Cardiac muscle cell (in vitro differentiated cells and primary cell): ENCODE results near the gene PTPRD. TPM values are rescaled to one million over a fixed set of nuclear protein-coding genes. Genes with fewer than 3 reads are reported as not detected.
A peak's percentile ranks its signal among the peaks of the same experiment; 100 is the strongest.

Experiments used
- DNase-seq, 2 donors: peaks; one replicate each; pipeline versions ENCODE4 v3.0.0 to v3.0.0-alpha.2; 2010 to 2017; ENCODE audit warnings: low read depth in 1 of 2, low spot score in 1 of 2
- H3K27ac ChIP-seq: fragments of 200-600 bp; sonication (generic); 2 replicates; pipeline ENCODE4 v1.5.1; 2016
- H3K27me3 ChIP-seq: fragments of 200-600 bp; sonication (generic); 2 replicates; pipeline ENCODE4 v1.6.0; 2016; ENCODE audit warnings: control low read depth
- H3K36me3 ChIP-seq: fragments of 200-600 bp; sonication (generic); 2 replicates; pipeline ENCODE4 v1.5.1; 2016; ENCODE audit warnings: control low read depth
- H3K4me1 ChIP-seq: fragments of 200-600 bp; sonication (generic); 2 replicates; pipeline ENCODE4 v1.8.1; 2017; ENCODE audit warnings: low read depth, mild to moderate bottlenecking, mixed run types
- H3K4me3 ChIP-seq: fragments of 200-600 bp; sonication (generic); 2 replicates; pipeline ENCODE4 v1.5.1; 2016; ENCODE audit warnings: mild to moderate bottlenecking
- H3K9me3 ChIP-seq: fragments of 200-600 bp; sonication (generic); 2 replicates; pipeline ENCODE4 v1.5.1; 2017; ENCODE audit warnings: low read depth, mild to moderate bottlenecking, control low read depth
- CTCF ChIP-seq: IDR thresholded peaks from 2 replicates; pipeline ENCODE4 v1.5.1; 2012; ENCODE audit warnings: low read depth, mild to moderate bottlenecking, low read length
- polyA plus RNA-seq: library from polyadenylated mRNA; unstranded; fragments of >200 nt; fragmentation: Nextera tagmentation; extraction: Ambion mirVana; gene quantifications from 2 replicates; pipeline ENCODE4 v1.2.1, GENCODE V29; 2016
- total RNA-seq: library from RNA; depleted of rRNA; stranded (reverse); fragments of >200 nt; gene quantifications from 2 replicates; pipeline ENCODE4 v1.2.3, GENCODE V29; 2016

The PTPRD gene
- total and polyA plus RNA-seq, 2 experiments from 2014 or later, result 37.0 to 287 TPM

GRCh38 chr9:10148796-10149195, 464.0 kb downstream of the PTPRD start:
- no peak for DNase-seq
- no peaks in the 10 kb centered on the region for H3K36me3 ChIP-seq
- no peak overlapping the region for H3K27ac ChIP-seq
- no peaks in the 10 kb centered on the region for H3K27me3 ChIP-seq
- H3K4me1 ChIP-seq, result peaks cover 13% of the 10 kb centered on the region
- TF ChIP-seq CTCF, result no peak
- H3K4me3 ChIP-seq, result no peak overlapping the region
- H3K9me3 ChIP-seq, result no peaks in the 10 kb centered on the region

DNA sequence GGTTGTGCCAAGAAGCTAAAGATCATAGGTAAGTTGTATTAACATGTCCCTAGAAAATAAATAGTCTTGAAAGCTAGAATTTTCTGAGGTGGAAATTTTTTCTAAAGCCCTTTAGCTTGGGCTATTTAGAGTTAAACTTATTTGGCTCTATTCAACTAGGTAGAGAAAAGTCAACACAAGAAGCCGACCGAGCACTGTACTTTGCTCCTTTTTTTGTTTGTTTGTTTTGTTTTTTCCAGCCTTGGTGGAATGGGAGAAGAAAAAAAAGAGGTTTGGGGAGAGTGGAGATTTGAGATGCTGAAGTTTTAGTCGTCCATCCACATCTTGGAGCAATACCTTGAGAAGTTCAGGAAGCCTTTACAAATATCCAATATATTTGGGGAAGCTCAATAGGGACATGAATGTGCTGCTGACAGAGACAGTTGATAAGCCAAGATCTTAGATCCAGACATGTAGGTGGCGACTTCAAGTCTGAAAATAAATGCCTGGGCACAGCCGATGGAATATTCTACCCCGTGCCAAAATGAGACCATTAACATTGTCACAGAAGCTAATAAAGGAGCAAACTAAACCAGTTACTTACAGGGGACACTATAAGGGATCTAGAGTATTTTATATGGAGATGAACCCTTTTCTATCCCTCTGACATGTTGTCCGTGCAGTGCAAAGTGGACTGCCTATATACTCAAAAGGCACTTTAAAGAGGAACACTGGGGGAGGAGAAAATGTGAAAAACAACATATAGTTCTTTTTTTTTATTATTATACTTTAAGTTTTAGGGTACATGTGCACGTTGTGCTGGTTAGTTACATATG, 466.1 kb downstream of the PTPRD start:
- H3K9me3 ChIP-seq, result no peaks in the 10 kb centered on the region
- no peak overlapping the region for H3K27ac ChIP-seq
- H3K4me1 ChIP-seq, result peaks cover 17% of the 10 kb centered on the region
- TF ChIP-seq CTCF, result no peak
- no peak for DNase-seq
- H3K36me3 ChIP-seq, result no peaks in the 10 kb centered on the region
- no peak overlapping the region for H3K4me3 ChIP-seq
- no peaks in the 10 kb centered on the region for H3K27me3 ChIP-seq

- H3K27ac ChIP-seq, result peak overlapping the region; percentile 74
- peaks cover 17% of the 10 kb centered on the region for H3K4me1 ChIP-seq
- H3K36me3 ChIP-seq, result no peaks in the 10 kb centered on the region
- H3K27me3 ChIP-seq, result no peaks in the 10 kb centered on the region
- peak in 1 of 2 donors; percentile 68 for DNase-seq
- no peak for TF ChIP-seq CTCF
- H3K4me3 ChIP-seq, result no peak overlapping the region
- H3K9me3 ChIP-seq, result no peaks in the 10 kb centered on the region
Observed at GRCh38 chr9:10144355-10144754, 468.4 kb downstream of the PTPRD start.

GRCh38 chr9:10135553-10135952, 477.2 kb downstream of the PTPRD start:
- Histone ChIP-seq H3K4me1 (peaks cover 5% of the 10 kb centered on the region), H3K9me3 (no peaks in the 10 kb centered on the region), H3K36me3 (no peaks in the 10 kb centered on the region), H3K27me3 (no peaks in the 10 kb centered on the region), H3K27ac (no peak overlapping the region), H3K4me3 (no peak overlapping the region)
- DNase-seq, result no peak
- no peak for TF ChIP-seq CTCF

- DNase-seq, result no peak
- Histone ChIP-seq H3K9me3 (no peaks in the 10 kb centered on the region), H3K36me3 (no peaks in the 10 kb centered on the region), H3K27me3 (no peaks in the 10 kb centered on the region), H3K27ac (no peak overlapping the region), H3K4me3 (no peak overlapping the region), H3K4me1 (peaks cover 5% of the 10 kb centered on the region)
- no peak for TF ChIP-seq CTCF
Observed at GRCh38 chr9:10134266-10134665, 478.5 kb downstream of the PTPRD start.
